Skeletal muscle satellite cell (primary cell): ENCODE results near the gene SNRK.
"Not testable (repeated sequence)": the region's sequence is repeated elsewhere in the genome, so short reads cannot be mapped to it uniquely, and the experiment has no call there.

ENCODE experiments used
- H3K27me3 ChIP-seq: 2 replicates; pipeline ENCODE4 v1.7.0; 2013; ENCODE audit warnings: low read length; ENCODE audit not compliant: control insufficient read depth, insufficient read depth
- H3K36me3 ChIP-seq: 2 replicates; pipeline ENCODE4 v1.7.0; 2013; ENCODE audit warnings: mild to moderate bottlenecking, control low read depth, low read length; ENCODE audit not compliant: insufficient read depth
- H3K4me1 ChIP-seq: 2 replicates; pipeline ENCODE4 v1.7.0; 2013; ENCODE audit warnings: low read length; ENCODE audit not compliant: control insufficient read depth, insufficient read depth
- H3K4me2 ChIP-seq: 2 replicates; pipeline ENCODE4 v1.7.0; 2013; ENCODE audit warnings: mild to moderate bottlenecking, low read length
- H3K4me3 ChIP-seq: 2 replicates; pipeline ENCODE4 v1.7.0; 2013; ENCODE audit warnings: low read length
- H3K9ac ChIP-seq: 2 replicates; pipeline ENCODE4 v1.7.0; 2013; ENCODE audit warnings: mild to moderate bottlenecking, low read depth, low read length, moderate library complexity
- H3K9me3 ChIP-seq: replicated peaks from 2 replicates; pipeline ENCODE4 v1.7.0; 2013; ENCODE audit warnings: mild to moderate bottlenecking, control low read depth, low read length

SNRK gene

GRCh38 chr3:43348350-43348749 lies 62.0 kb downstream of the SNRK start:
- Histone ChIP-seq H3K4me3 (no peak overlapping the region), H3K9ac (no peak overlapping the region), H3K36me3 (peaks cover 51% of the 10 kb centered on the region), H3K27me3 (no peaks in the 10 kb centered on the region), H3K9me3 (peaks cover 7% of the 10 kb centered on the region), H3K4me1 (peaks cover 14% of the 10 kb centered on the region), H3K4me2 (no peak overlapping the region)

- no peak overlapping the region for H3K9ac ChIP-seq
- H3K9me3 ChIP-seq: peaks cover 12% of the 10 kb centered on the region
- H3K4me2 ChIP-seq: no peak overlapping the region
- H3K36me3 ChIP-seq: peaks cover 48% of the 10 kb centered on the region
- H3K27me3 ChIP-seq: no peaks in the 10 kb centered on the region
- H3K4me1 ChIP-seq: peaks cover 14% of the 10 kb centered on the region
- no peak overlapping the region for H3K4me3 ChIP-seq
These were observed 62.7 kb downstream of the SNRK start for GRCh38 chr3:43348852-43349574.

GRCh38 chr3:43349716-43350115 lies 63.4 kb downstream of the SNRK start:
- Histone ChIP-seq H3K9me3 (peaks cover 12% of the 10 kb centered on the region), H3K9ac (no peak overlapping the region), H3K4me2 (no peak overlapping the region), H3K4me3 (no peak overlapping the region), H3K27me3 (no peaks in the 10 kb centered on the region), H3K4me1 (peaks cover 14% of the 10 kb centered on the region), H3K36me3 (peaks cover 49% of the 10 kb centered on the region)

- Histone ChIP-seq H3K9me3 (peaks cover 15% of the 10 kb centered on the region), H3K4me1 (no peaks in the 10 kb centered on the region), H3K4me2 (no peak overlapping the region), H3K36me3 (peaks cover 32% of the 10 kb centered on the region), H3K27me3 (no peaks in the 10 kb centered on the region), H3K4me3 (no peak overlapping the region), H3K9ac (no peak overlapping the region)
These were observed 67.1 kb downstream of the SNRK start for GRCh38 chr3:43353393-43353792.

- Histone ChIP-seq H3K4me2 (no peak overlapping the region), H3K27me3 (no peaks in the 10 kb centered on the region), H3K4me3 (no peak overlapping the region), H3K9ac (no peak overlapping the region), H3K4me1 (no peaks in the 10 kb centered on the region), H3K36me3 (peaks cover 25% of the 10 kb centered on the region), H3K9me3 (peaks cover 15% of the 10 kb centered on the region)
These were observed 67.8 kb downstream of the SNRK start for GRCh38 chr3:43353923-43354670.

GRCh38 chr3:43356033-43356432 lies 69.7 kb downstream of the SNRK start:
- peaks cover 15% of the 10 kb centered on the region for H3K9me3 ChIP-seq
- H3K27me3 ChIP-seq: not testable (repeated sequence)

GRCh38 chr3:43361077-43361476 lies 74.7 kb downstream of the SNRK start:
- peaks cover 8% of the 10 kb centered on the region for H3K36me3 ChIP-seq
- H3K9me3 ChIP-seq: no peaks in the 10 kb centered on the region
- H3K4me1 ChIP-seq: peaks cover 5% of the 10 kb centered on the region
- H3K4me2 ChIP-seq: no peak overlapping the region
- no peak overlapping the region for H3K9ac ChIP-seq
- no peaks in the 10 kb centered on the region for H3K27me3 ChIP-seq
- no peak overlapping the region for H3K4me3 ChIP-seq

More at GRCh38 chr3:43356033-43356432, 69.7 kb downstream of the SNRK start:
- H3K4me3 ChIP-seq, H3K4me1 ChIP-seq, H3K36me3 ChIP-seq, H3K4me2 ChIP-seq, H3K9ac ChIP-seq: not testable (repeated sequence)

- H3K4me3 ChIP-seq: no peak overlapping the region
- peaks cover 9% of the 10 kb centered on the region for H3K36me3 ChIP-seq
- H3K4me2 ChIP-seq: no peak overlapping the region
- H3K9ac ChIP-seq: no peak overlapping the region
- no peaks in the 10 kb centered on the region for H3K9me3 ChIP-seq
- peaks cover 11% of the 10 kb centered on the region for H3K4me1 ChIP-seq
- H3K27me3 ChIP-seq: no peaks in the 10 kb centered on the region
These were observed 75.8 kb downstream of the SNRK start for GRCh38 chr3:43362183-43362582.

GRCh38 chr3:43362961-43363360 lies 76.6 kb downstream of the SNRK start:
- H3K4me1 ChIP-seq: peaks cover 11% of the 10 kb centered on the region
- H3K27me3 ChIP-seq: no peaks in the 10 kb centered on the region
- no peak overlapping the region for H3K4me2 ChIP-seq
- H3K9me3 ChIP-seq: no peaks in the 10 kb centered on the region
- peaks cover 9% of the 10 kb centered on the region for H3K36me3 ChIP-seq
- H3K4me3 ChIP-seq: no peak overlapping the region
- H3K9ac ChIP-seq: no peak overlapping the region

- Histone ChIP-seq H3K27me3 (no peaks in the 10 kb centered on the region), H3K4me2 (no peak overlapping the region), H3K36me3 (peaks cover 9% of the 10 kb centered on the region), H3K9ac (no peak overlapping the region), H3K9me3 (no peaks in the 10 kb centered on the region), H3K4me3 (no peak overlapping the region), H3K4me1 (peaks cover 11% of the 10 kb centered on the region)
These were observed 77.4 kb downstream of the SNRK start for GRCh38 chr3:43363621-43364266.

- H3K36me3 ChIP-seq: peaks cover 9% of the 10 kb centered on the region
These were observed 78.2 kb downstream of the SNRK start for GRCh38 chr3:43364494-43364893.

More at GRCh38 chr3:43364494-43364893, 78.2 kb downstream of the SNRK start:
- Histone ChIP-seq H3K4me1 (peaks cover 11% of the 10 kb centered on the region), H3K9ac (no peak overlapping the region), H3K4me2 (no peak overlapping the region), H3K27me3 (no peaks in the 10 kb centered on the region), H3K4me3 (no peak overlapping the region), H3K9me3 (no peaks in the 10 kb centered on the region)
